ENCODE results near the gene BTBD7.

BTBD7 gene

GRCh38 chr14:93329965-93330608 is 2.7 kb downstream of the BTBD7 start:
- DNase-seq (ENCODE audit: low read depth): no peak

DNA sequence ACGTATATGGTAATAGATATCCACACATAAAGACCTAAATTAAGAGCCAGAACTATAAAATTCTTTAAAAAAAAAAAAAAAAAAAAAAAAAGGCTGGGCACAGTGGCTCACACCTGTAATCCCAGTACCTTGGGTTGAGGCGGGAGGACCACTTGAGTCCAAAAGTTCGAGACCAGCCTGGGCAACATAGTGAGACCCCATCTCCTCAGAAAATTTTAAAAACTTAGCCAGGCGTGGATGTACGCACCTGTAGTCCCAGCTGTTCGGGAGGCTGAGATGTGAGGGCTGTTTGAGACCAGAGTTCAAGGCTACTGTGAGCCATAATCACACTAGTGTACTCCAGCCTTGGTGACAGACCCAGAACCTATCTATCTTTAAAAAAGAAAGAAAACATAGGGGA is 4.3 kb downstream of the BTBD7 start:
- DNase-seq (ENCODE audit: low read depth): no peak

DNA sequence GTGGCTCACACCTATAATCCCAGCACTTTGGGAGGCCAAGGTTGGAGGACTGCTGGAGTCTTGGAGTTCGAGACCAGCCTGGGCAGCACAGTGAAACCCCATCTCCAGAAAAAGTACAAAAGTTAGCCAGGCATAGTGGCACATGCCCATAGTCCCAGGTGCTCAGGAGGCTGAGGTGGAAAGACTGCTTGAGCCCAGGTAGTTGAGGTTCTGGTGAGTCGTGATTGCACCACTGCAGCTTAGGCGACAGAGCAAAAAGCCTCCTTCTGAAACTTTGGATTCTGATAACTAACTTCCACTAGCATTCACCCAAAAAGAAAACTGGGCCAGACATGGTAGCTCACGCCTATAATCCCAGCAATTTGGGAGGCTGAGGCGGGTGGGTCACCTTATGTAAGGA is 6.6 kb downstream of the BTBD7 start:
- DNase-seq (ENCODE audit: low read depth): no peak

- no peak for DNase-seq (ENCODE audit: low read depth)
These were observed 9.1 kb downstream of the BTBD7 start for GRCh38 chr14:93323600-93324174.

DNA sequence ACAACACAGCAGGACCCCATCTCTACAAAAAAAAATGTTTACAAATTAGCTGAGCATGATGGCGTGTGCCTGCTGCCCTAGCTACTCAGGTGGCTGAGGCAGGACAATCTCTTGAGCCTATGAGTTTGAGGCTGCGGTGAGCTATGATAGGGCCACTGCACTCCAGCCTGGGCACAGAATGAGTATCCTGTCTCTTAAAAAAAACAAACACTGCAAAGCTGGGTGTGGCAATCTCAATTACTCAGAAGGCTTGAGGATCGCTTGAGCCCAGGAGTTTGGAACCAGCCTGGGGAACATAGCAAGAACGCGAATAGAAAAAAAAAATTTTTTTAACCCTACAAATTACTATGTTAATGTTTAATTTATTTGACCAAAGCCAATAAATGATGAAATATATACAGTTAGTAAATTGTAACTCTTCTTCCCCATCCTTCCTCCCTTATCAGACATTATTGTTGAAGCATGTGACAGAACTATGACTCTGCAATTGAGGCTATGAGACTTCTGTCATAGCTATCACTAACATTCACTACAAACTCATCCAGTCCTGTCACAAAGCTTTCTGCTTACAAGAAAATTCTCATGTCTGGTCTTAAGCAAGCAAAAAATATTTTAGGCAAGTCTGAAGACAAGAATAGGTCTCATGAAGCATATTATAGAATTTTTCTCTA is 9.8 kb downstream of the BTBD7 start:
- no peak for DNase-seq (ENCODE audit: low read depth)

- no peak for DNase-seq (ENCODE audit: low read depth)
These were observed 12.3 kb downstream of the BTBD7 start for GRCh38 chr14:93320489-93320888.

GRCh38 chr14:93319958-93320357 is 12.9 kb downstream of the BTBD7 start:
- no peak for DNase-seq (ENCODE audit: low read depth)

GRCh38 chr14:93319494-93319893 is 13.3 kb downstream of the BTBD7 start:
- DNase-seq (ENCODE audit: low read depth): no peak

DNA sequence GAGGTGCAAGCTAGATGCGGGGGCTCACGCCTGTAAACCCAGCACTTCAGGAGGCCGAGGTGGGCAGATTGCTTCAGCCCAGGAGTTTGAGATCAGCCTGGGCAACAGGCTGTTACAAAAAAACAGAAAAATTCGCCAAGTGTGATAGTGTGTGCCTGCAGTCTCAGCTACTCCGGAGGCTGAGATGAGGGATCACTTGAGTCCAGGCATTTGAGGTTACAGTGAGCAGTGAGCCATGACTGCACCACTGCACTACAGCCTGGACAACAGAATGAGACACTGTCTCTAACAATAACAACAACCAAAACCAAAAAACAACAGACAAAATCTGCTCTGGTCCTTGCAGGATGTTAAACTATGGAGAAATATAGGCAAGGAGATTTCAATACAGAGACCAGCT is 13.9 kb downstream of the BTBD7 start:
- no peak for DNase-seq (ENCODE audit: low read depth)

GRCh38 chr14:93317875-93318807 is 14.7 kb downstream of the BTBD7 start:
- DNase-seq (ENCODE audit: low read depth): no peak

GRCh38 chr14:93317210-93317874 is 15.5 kb downstream of the BTBD7 start:
- DNase-seq (ENCODE audit: low read depth): no peak

GRCh38 chr14:93316716-93317115 is 16.1 kb downstream of the BTBD7 start:
- no peak for DNase-seq (ENCODE audit: low read depth)

DNA sequence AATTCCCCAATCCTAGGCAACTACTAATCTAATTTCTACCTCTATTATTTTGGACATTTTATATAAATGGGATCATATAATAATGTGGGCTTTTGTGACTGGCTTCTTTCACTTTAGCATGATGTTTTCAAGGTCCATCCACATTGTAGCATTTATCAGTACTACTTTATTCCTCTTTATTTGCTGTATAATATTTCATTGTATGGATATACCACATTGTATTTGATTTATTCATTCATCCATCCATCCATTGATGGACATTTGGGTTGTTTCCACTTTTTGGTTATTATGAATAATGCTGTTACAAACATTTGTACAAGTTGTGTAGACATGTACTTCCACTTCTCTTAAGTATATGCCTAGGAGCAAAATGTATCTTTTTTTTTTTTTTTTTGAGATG is 17.3 kb downstream of the BTBD7 start:
- no peak for DNase-seq (ENCODE audit: low read depth)

GRCh38 chr14:93311082-93311481 is 21.8 kb downstream of the BTBD7 start:
- DNase-seq (ENCODE audit: low read depth): no peak

- DNase-seq (ENCODE audit: low read depth): no peak
These were observed 23.3 kb downstream of the BTBD7 start for GRCh38 chr14:93309427-93309966.

DNA sequence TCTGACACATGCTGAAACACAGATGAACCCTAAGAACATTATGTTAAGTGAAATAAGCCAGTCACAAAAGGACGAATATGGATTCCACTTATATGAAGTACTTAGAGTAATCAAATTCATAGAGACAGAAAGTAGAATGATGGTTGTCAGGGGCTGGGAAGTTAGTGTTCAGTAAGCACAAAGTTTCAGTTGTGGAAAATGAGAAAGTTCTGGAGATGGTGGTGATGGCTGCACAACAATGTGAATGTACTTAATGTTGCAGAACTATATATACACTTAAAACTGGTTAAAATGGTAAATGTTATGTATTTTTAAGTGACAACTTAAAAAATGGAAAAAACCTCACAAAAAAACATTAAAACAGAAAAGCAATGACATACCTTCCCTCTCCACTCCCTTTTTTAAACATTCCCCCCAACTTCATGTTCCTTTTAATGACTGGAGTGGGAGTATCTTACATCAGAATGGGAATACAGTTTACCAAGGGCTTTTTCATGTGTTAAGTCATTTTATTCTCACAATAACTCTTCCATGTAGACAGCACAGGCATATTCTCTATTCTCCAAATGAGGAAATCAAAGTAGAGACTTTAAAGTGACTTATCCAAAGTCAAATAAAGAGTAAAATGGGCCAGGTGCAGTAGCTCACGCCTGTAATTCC is 24.0 kb downstream of the BTBD7 start:
- DNase-seq (ENCODE audit: low read depth): no peak

- no peak for DNase-seq (ENCODE audit: low read depth)
These were observed 26.0 kb downstream of the BTBD7 start for GRCh38 chr14:93306812-93307211.

GRCh38 chr14:93305725-93306418 is 27.0 kb downstream of the BTBD7 start:
- no peak for DNase-seq (ENCODE audit: low read depth)

GRCh38 chr14:93304771-93305170 is 28.1 kb downstream of the BTBD7 start:
- no peak for DNase-seq (ENCODE audit: low read depth)

GRCh38 chr14:93303659-93304058 is 29.2 kb downstream of the BTBD7 start:
- DNase-seq (ENCODE audit: low read depth): no peak

All from stimulated activated CD4-positive, alpha-beta T cell treated with anti-CD3 and anti-CD28 coated beads, Interleukin-2, amount 100 ng/mL, for 4 hours (primary cell).